Hypothalamus (tissue), 51 donors: ENCODE data around the gene POGLUT2.
"Not testable (repeated sequence)": the region's sequence is repeated elsewhere in the genome, so short reads cannot be mapped to it uniquely, and the experiment has no call there.

ENCODE experiments used
- DNase-seq, 51 donors: peaks; one replicate each; lab custom pipeline; 2025; lab: John Stamatoyannopoulos, UW

The POGLUT2 gene

GRCh38 chr13:102812611-102813287 lies 14.0 kb upstream of the POGLUT2 start:
- no peak for DNase-seq

DNA sequence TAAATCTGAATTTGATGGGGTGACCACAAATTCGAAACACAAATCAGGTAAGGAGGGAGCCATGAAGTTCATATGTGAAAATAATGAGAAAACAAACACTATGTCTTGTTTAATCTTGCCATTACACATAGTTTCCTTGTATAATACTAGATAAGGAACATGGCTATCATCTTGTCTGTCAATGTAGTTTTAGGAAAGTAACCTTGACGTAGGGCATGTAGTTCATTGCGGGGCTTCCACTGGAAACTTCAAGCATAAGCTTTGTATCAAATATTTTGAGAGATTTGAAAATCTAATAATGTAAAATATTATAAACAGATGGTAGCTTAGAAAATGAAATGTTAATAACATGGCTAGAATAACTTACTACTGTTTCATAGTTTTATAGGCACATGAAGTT lies 8.9 kb upstream of the POGLUT2 start:
- no peak for DNase-seq

- DNase-seq = no peak
Observed at GRCh38 chr13:102805680-102806079, 6.9 kb upstream of the POGLUT2 start.

GRCh38 chr13:102800145-102801041 lies 1.6 kb upstream of the POGLUT2 start:
- peak; percentile 15 to 82 (median 67) for DNase-seq

GRCh38 chr13:102799426-102800144 lies 809 bp upstream of the POGLUT2 start:
- DNase-seq = peak in 42 of 51 donors; percentile 13 to 82 (median 62)

- DNase-seq = no peak
Observed at GRCh38 chr13:102793611-102794355, 5.0 kb downstream of the POGLUT2 start.

- no peak for DNase-seq
Observed at GRCh38 chr13:102792396-102792795, 6.4 kb downstream of the POGLUT2 start.

DNA sequence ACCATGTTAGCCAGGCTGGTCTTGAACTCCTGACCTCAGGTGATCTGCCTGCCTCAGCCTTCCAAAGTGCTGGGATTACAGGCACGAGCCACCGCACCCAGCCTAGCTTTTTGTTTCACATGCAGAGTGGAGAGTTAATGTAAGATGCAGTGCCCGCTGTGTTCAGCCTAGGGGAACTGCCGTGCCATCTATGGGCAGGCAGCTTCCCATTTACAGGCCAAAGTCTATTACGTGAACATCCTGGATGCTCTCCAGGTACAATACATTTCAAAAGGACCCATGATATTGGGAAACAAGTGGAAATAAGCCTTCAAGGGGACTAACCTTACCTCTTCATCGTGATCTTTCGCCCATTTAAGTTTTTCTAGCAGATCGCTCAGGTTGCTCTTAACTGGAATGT lies 10.1 kb downstream of the POGLUT2 start:
- no peak for DNase-seq

GRCh38 chr13:102784483-102784882 lies 14.3 kb downstream of the POGLUT2 start:
- DNase-seq = no peak

DNA sequence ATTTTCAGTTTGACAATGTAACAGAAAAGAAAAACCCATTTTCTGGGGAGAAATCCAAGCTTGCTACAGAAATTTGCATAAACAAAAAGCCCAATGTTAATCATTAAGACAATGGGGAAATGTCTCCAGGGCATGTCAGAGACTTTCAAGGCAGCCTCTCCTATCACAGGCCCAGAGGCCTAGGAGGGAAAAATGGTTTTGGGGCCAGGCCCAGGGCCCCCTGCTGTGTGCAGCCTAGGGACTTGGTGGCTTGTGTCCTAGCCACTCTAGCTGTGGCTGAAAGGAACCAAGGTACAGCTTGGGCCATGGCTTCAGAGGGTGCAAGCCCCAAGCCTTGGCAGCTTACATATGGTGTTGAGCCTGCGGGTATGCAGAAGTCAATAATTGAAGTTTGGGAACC lies 17.2 kb downstream of the POGLUT2 start:
- no peak for DNase-seq

DNA sequence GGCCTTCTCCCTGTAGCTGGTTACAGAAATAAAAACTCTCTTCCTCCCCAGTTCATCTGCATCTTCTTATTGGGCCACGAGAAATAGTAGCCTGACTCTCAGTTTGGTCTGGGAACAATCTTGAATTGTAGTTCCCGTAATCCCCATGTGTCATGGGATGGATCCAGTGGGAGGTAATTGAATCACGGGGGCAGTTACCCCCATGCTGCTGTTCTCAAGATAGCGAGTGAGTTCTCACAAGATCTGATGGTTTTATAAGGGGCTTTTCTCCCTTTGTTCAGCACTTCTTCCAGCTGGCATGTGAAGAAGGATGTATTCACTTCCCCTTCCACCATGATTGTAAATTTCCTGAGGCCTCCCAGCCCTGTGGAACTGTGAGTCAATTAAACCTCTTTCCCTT lies 18.1 kb downstream of the POGLUT2 start:
- DNase-seq = not testable (repeated sequence)

DNA sequence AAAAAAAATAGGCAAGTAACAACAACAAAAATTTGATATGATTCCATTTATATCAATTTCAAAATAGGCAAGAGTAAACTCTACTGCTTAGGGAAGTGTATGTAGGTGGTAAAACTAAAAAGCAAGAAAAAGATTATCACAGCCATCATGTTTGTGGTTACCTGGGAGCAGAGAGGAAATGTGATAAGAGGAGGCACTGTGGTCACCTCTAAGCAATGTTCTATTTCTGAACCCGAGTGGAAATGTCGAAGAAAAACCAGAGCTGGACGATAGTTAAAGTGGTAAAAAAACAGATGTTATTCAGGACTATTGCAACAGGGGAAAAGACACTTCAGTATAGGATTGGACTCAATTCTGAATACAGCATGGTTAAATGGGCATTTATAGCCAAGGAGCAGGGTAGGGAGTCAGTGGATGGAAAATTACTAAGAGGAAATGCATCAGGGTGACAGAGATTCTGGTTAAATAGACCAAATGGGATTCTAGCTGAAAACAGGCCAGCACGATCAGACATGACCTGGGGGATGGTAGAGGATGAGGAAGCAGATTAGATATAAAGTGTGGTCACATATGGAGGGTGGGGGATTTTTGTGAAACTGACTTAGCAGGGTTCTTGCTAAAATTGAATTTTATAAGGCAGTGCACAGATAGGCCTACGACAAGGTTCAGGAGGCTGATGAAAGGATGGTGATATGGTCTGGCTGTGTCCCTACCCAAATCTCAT lies 19.2 kb downstream of the POGLUT2 start:
- no peak for DNase-seq

DNA sequence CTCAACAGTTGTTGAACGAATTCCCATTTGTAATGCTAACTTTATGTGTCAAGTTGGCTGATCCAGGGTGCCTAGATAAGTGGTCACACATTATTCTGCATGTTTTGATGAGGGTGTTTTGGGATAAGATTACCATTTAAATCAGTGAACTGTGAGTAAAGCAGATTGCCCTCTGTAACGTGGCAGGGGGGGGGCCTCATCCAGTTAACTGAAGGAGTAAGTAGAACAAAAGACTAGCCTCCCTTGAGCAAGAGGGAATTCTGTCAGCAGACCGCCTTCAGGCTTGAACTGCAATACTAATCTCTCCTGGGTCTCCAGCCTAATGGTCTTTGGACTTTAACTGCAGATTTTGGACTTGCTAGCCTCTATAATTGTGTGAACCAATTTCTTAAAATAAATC lies 21.0 kb downstream of the POGLUT2 start:
- DNase-seq = no peak

DNA sequence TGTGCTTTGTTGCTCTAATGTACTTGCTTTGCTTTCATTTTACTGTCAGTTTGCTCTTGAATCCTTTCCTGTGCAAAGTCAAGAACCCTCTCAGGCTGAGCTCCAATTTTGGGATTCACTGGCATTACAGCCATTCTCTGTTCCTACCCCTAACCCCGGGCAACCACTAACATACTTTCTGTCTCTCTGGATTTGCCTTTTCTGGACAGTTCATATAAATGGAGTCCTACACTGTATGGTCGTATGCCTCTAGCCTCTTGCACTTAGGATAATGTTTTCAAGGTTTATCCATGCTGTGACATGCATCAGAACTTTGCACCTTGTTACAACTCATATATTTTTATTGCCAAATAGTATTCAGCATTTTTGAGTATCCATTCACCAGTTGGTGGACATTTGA lies 22.5 kb downstream of the POGLUT2 start:
- DNase-seq = no peak

GRCh38 chr13:102774591-102775520 lies 23.9 kb downstream of the POGLUT2 start:
- no peak for DNase-seq

GRCh38 chr13:102774214-102774568 lies 24.6 kb downstream of the POGLUT2 start:
- DNase-seq = peak in 7 of 51 donors; percentile 8 to 47 (median 30)

DNA sequence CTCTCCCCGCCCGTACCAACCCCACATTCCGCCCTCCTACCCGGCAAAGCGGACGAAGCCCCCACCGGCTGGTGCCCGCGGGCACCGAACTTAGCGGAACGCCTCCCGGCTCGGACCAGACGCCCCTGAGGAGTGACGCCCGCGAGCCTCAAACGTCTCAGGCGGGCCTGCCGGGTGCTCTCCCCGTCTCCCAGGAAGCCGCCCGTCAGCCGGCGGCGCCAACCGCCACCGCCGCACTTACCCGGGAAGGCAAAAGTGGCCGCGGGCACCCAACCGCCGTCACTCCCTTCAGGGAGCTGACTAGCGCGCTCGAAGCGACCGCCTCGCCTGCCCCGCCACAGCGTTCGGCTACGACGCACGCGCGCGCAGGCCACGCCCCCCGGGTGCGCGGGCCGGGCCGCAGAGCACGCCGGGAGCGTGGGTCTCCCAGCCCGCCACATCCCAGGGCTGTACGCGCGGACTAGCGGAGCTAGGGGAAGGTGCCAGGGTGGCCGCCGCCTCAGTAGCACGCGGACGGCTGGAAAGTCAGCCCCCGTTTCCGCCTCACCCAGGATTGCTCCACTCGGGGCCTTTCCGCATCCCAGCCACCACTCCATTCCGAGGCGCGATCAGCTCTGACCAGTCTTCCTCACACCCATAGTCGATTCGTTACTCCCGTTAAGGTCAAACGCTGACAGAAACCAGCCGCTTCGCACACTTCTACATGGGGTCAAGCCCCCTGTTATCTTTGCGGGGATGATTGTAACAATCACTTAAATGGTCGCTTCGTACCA lies 25.1 kb downstream of the POGLUT2 start, which contains the start of gene TEX30:
Gene TEX30 (minus strand): TSS at position 346 of the 773 bp plus-strand sequence. CDS start 3,760 bp downstream, outside the sequence.
- DNase-seq = peak; percentile 8 to 86 (median 71)

DNA sequence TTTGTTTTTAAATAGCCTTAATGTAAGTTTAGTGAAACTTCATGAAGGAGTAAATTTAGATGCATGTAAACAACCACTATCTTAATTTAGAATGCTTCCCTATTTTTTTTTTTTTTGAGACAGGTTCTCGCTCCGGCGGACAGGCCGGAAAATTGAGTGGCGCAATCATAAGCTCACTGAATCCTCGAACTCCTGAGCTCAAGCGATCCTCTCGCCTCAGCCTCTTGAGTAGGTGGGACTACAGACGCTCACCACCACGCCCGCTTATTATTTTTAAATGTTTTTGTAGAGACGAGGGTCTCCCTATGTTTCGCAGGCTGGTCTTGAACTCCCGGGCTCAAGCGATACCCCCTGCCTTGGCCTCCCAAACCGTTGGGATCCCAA lies 26.7 kb downstream of the POGLUT2 start:
- DNase-seq = no peak
